PC-3 (cell line): ENCODE measurements around the gene MUC20.

Experiments
- EZH2phosphoT487 ChIP-seq: fragments of 300-600 bp; sonication (generic); IDR thresholded peaks from 2 replicates; pipeline ENCODE4 v1.6.1; 2018; ENCODE audit warnings: mild to moderate bottlenecking, antibody characterized with exemption, low read length, borderline replicate concordance
- TF ChIP-seq, protein P1 (sequence below): fragments of 300-600 bp; sonication (generic); conservative IDR thresholded peaks from 2 replicates; pipeline ENCODE4 v1.5.1; 2017; ENCODE audit warnings: antibody characterized with exemption, low read depth, mild to moderate bottlenecking, low read length

DNA sequence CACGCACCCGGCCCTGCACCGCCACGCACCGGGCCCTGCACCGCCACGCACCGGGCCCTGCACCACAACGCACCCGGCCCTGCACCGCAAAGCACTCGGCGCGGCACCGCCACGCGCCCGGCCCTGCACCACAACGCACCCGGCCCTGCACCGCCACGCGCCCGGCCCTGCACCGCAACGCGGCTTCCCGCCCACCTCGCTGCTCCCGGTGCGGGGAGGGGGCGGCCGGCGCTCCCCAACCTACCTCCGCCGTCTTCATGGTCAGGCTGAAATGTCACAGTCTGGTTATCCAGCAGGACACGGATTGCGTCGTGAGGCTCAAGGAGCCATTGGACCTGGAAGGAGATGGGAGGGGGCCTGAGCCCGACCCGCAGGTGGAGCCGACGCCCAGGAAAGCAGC is 41.8 kb downstream of the MUC20 start:
- TF ChIP-seq, protein P1, sequence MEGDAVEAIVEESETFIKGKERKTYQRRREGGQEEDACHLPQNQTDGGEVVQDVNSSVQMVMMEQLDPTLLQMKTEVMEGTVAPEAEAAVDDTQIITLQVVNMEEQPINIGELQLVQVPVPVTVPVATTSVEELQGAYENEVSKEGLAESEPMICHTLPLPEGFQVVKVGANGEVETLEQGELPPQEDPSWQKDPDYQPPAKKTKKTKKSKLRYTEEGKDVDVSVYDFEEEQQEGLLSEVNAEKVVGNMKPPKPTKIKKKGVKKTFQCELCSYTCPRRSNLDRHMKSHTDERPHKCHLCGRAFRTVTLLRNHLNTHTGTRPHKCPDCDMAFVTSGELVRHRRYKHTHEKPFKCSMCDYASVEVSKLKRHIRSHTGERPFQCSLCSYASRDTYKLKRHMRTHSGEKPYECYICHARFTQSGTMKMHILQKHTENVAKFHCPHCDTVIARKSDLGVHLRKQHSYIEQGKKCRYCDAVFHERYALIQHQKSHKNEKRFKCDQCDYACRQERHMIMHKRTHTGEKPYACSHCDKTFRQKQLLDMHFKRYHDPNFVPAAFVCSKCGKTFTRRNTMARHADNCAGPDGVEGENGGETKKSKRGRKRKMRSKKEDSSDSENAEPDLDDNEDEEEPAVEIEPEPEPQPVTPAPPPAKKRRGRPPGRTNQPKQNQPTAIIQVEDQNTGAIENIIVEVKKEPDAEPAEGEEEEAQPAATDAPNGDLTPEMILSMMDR: no peak
- no peak for TF ChIP-seq EZH2phosphoT487
